Fibroblast of skin of right biceps (primary cell): ENCODE data around the gene GRK2.

Experiments
- DNase-seq: peaks from one replicate; pipeline ENCODE4 v3.0.0-alpha.2; 2013

GRK2 gene

DNA sequence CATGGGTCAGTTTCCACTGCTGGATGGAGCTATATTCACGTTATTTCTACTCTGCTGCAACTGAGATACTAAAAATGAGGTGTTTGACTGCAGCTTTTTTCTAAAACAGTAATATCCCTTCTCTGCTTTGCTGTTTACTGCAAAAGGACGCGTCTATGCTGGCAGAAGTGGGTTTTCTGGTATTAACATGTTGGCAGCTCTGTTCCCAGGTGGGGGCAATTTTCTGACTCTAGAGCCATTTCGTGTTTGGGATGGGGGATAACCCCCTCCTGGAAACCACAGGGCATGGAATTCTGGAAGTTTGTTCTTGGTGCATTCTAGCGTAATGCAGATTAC is 4.9 kb downstream of the GRK2 start:
- DNase-seq, result no peak

DNA sequence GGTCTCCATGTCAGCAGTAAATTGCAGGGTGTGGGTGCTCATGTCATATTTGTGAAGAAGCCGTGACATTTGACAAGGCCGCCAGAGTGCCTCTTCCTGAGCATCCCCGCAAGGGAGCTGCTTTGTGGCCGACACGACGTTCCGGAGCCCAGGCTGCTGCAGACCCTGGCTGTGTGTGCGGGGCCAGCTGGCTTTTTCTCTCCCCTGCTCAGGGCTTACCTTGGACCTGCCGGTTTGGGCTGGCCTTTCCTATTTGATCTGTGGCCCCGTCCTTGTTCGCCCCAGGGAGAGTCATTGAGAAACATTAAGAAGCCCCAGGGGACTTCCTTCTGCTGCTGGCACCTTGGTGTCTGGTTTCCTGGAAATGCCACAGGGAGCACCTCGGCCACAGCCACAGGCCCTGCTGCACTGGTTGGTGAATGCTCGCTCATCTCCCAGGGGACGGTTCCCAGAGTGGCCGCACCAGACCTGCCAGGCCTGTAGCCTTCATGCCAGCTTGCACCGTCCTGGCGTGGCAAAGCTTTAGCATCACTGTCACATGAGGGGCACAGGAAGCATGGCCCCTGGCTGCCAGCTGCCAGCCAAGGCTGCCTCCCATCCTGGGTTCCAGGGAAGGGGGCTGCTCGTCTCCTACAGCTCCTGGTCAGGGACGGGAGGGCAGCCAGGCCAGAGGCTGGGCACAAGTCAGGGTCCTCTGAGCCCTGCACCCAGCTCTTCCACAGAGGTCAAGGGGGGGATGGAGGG is 5.4 kb downstream of the GRK2 start:
- no peak for DNase-seq

DNA sequence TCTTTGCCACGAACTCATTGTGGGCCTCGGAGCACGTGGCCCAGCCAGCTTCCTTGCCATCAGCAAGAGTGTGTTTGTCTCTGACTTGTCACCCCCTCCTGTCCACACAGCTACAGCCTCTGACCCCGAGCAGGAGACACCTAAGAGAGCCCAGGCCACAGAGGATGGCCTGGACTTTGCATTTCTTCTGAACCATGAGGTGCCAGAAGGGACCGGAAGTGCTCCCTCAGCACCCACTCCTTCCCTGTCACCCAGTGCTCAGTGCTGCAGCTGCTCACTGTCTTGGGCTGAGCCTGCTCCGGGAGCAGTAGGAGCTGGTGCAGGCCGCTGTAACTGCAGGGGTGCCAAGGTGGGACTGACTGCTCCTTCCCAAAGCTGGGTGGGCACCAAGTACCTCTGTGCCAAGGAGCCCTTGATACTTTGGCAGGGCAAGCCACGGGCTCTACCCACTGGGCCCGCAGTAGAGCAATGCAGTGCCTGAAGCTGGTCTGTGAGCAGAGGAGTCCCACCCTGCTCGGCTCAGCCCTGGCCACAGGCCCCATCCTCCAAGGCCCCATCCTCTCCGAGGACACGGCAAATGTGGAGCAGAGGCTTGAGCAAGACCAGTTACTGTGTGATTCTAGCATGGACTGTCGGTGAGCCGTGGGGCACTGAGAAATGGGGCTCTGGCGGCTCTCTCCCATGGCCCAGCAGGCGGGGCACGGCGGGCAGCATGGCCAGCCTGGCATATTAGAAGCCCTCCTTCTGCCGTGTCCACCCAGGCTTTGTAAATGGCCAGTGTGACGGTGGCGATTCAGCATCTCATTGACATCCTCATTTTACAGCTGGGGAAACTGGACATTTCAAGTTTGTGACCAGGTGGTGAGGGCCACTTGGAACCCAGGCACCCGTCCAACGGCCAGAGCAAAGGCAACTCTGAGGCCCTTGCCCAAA is 6.3 kb downstream of the GRK2 start:
- DNase-seq, result no peak

DNA sequence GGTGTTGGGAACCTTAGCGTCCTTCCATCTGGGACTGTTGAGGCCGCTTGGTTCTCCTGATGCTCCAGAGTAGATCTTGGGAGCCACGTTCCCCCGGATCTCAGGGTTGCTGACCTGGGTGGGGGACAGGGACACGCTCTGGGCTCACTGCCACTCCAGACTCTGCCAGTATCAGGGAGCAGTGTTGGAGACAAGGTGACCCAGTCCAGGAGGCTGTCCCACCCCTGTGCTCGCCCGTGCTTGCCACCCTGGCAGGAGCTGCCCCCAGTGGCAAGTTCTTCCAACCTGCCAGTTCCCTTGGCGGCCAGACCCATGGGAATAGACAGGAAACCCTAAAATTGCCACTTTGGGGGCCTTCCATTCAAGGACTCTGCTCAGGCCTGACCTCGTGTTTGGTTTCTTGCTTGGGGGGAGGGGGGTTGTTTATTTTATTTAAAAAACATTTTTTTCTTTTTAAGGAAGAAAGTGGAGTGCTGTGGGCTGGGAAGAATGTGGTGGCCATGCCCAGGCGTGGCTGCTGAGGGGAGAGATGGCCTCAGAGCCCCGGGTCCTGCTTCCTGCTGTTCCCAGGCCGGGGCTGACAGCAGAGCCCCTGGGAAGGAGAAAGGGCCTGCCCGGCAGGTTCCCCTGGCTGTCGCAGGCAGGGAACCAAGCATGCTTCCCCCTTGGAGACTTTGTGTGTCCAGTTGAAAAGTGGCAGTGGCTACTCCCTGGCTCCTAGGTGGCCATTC is 7.2 kb downstream of the GRK2 start:
- DNase-seq, result no peak

DNA sequence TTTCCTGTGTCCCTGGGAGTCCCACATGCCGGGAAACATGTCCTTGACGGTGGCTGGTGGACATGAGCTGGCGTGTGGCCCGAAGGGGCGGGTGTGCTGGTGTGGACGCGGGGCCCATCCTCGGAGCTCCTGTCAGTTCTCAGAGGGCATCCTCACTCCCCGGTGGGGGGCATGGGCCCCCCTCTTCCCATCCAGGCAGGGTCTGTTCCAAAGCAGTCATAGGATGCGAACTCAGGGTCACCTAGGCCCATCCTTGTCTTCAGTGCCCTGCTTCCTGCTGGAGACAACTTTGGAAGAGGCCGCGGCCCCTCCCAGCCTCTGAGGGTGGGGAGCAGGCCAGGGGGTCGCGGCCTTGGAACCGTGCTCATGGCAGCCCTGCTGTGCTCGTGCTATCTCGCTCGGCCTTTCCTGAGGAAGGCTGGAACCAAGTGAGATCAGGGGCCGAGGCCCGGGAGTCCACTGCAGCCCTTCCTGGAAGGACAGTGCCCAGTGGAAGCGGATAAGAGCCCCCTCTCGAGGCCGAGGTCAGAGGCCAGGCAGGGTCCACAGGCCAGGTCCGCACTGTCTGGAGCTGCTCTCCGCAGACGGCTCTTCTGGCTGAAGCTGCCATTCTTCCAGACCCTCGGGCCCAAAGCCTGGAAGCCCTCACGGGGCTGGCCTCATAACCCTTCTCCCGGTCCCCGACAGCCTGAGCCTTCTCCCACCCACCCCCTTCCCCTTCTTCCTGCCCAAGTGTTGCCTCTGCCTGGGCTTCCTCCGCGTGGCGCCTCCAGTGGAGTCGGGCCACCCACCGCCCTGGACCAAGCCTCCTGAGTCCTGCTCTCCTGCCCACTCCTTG is 8.7 kb downstream of the GRK2 start:
- no peak for DNase-seq

DNA sequence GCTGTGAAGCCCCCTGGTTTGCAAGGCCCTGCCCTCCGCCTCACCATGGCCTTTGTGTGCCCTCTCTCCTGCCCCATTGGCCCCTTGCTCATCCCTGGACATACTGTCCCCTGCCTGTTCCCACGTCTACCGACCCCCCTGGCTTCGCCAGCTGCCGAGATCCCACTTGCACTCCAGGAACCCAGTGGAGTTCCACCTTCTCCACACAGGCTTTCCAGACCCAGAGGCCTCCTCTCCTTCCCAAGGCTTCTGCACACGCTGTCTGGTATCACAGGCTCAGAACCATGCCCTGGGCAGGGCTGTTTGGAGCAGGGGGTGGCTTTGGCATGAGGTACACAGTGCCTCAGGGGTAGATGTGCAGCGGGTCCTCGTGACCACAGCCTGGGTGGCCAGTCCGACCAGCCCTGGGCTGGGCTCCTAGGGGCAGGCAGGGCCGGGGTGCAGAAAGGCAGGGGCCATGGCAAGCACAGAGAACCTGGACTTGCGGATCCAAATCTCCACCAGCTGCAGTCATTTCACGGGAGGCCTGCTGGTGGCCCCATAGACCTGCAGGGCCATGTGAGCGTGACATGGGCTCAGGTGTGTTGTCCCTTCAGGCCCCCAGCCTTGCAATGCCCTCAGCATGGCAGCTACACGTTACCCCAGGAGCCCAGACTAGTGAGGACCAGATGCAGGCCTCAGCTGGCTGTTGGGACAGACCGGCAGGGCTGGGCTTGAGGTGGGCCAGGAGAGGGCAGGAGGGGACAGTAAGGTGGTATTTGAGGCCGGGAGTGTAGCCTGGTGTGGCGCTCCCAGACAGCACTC is 9.5 kb downstream of the GRK2 start:
- no peak for DNase-seq

DNA sequence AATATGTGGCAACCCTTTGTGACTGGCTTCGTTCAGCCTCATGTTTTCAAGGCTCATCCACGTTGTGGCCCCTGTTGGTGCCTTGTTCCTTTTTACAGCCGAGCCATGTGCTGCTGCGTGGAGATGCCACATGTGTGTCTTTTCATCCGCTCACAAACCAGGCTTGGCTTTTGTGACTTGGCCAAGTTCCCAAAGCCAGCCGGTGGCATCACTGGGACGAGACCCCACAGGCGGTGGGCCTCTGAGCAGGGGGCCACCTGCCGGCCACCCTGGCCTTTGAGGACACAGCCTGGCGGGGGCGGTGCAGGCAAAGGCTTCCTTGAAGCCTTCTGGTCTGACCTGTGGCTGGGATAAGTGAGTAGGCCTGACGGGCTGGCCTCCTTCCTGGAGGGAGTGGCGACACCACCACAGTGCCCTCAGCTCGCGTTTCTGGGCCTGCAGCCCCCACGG is 10.5 kb downstream of the GRK2 start:
- DNase-seq, result peak; percentile 36

DNA sequence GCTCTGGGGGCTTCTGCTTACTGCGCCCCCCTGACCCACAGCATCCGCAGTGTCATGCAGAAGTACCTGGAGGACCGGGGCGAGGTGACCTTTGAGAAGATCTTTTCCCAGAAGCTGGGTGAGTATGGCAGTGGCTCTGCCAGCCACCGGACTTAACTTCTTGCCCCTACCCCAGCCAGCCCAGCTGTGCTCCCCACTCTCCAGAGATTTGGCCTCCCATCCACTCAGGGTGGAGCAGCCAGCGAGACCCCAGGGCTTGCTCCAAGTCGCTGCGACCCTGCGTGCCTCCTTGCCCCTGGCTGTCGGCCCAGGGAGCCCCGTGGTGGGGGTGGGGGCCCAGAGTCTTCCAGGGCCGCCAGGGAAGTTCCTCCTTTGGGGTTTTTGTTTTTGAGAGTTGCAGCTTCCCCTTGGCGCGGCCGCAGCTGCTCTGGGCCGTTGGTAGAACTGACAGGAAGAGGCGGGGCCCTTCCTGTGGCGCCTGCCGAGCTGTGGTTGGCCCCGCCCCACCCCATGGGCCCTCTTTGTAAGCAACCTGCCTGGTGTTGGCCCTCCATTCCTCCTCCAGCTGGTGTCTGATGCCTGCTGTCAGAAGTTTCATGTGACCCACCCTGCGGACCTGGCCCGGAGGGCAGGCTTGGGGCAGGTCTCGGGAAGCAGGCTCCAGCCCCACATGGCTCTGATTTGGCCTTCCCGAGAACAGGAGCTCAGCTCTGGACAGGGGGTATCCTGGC is 11.1 kb downstream of the GRK2 start:
- peak; percentile 77 for DNase-seq

DNA sequence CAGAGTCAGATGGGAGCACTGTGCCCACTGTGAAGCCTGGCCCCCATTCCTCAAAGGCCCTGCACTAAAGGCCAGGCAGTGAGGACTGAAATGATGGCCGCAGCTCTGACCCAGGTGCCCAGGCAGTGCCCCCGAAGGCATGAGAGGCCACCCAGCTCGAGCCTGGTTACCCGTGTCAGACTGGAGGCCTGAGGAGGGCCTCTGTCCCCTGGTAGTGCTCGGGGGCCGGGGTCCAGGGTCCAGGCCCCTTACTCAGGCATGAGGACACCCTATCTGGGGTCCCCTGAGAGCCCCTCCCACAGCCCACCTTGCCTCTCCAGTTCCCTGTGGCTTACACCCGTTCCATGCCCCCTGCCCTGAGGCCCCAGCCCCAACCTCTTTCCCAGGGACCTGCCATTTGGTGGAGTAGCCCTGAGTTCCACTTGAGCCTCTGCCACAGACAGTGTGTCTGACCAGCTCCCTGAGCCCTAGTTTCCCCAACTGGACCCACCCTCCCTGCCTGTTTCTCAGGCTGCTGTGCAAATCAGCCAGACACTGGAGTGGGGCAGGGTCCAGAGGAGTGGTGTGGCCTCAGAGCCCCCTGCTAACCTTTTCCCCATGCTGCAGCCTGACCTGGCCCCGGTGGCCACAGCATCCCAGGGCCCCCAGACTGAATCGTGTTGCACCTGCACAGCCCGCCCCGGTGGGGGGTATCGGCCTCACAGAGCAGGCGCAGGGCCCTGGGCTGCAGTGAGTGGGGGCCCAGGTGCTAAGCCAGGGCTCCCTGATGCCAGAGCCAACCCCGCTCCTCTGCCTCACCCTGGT is 12.1 kb downstream of the GRK2 start:
- DNase-seq, result no peak

DNA sequence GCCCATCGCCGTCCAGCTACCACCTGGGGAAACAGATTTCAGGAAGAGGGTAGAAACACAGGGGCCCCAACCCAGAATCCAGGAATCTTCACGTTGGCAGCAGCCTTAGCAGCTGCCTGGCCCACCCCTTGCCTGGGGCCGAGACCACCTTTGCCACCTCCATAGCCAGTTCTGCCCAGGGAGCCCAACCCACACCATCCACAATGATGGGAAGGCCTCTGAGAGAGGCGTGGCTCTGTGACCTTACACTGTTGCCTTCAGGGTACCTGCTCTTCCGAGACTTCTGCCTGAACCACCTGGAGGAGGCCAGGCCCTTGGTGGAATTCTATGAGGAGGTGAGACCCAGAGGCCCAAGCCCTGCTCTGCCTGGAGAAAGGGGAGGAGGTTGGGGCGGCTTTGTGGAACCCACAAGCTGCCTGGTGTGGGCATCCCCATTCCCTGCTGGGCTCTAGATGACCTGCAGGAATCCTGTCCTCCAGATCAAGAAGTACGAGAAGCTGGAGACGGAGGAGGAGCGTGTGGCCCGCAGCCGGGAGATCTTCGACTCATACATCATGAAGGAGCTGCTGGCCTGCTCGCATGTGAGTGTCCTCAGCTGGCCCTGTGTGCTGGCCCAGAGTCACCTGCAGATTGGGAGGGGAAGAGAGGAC is 12.8 kb downstream of the GRK2 start:
- no peak for DNase-seq

DNA sequence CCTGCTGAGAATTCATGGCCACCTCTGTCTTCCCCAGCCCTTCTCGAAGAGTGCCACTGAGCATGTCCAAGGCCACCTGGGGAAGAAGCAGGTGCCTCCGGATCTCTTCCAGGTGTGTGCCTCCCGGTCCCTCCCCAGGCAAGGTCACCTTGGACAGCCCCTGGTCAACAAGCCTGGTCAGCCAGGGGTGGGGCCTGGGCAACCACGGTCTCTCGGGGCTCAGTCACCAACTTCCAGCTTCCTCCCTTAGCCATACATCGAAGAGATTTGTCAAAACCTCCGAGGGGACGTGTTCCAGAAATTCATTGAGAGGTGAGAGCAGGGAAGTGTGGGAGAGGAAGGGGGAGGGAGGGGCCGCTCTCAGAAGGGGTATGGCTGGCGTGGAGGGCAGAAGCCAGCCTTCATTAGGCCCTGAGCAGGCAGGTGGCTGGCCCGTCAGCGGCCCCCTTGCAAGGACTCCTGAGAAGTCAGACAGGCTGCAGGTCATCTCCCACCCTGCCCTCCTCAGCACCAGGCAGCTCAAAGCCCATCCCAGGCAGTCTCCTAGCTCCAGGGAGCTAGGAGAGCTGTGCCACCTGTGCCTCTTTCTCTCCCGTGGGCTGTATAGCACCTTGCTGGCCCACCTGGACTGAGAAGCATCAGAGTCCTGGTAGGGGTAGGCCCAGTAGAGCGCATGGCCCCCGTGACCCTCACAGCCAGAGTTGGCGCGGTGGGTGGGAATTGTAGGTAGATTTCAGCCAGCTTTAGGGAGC is 13.5 kb downstream of the GRK2 start:
- DNase-seq, result no peak

DNA sequence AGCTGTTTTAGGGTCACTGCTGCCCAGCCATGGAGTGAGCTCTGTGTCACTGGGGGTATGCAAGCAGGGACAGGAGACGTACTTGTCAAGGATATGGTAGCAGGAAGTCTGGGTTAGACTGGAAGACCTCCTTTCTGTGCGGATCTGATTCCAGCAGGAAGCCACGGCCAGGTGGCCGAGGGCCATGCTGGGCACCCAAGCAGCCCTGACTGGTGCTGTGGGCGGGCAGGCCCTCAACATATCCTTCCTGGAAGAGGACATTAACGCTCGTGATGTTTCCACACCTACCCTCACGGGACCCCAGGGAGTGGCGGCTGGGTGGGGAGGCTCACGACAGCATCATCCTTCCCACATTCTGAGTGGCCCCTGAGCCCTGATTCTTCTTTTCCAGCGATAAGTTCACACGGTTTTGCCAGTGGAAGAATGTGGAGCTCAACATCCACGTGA is 14.1 kb downstream of the GRK2 start:
- no peak for DNase-seq

DNA sequence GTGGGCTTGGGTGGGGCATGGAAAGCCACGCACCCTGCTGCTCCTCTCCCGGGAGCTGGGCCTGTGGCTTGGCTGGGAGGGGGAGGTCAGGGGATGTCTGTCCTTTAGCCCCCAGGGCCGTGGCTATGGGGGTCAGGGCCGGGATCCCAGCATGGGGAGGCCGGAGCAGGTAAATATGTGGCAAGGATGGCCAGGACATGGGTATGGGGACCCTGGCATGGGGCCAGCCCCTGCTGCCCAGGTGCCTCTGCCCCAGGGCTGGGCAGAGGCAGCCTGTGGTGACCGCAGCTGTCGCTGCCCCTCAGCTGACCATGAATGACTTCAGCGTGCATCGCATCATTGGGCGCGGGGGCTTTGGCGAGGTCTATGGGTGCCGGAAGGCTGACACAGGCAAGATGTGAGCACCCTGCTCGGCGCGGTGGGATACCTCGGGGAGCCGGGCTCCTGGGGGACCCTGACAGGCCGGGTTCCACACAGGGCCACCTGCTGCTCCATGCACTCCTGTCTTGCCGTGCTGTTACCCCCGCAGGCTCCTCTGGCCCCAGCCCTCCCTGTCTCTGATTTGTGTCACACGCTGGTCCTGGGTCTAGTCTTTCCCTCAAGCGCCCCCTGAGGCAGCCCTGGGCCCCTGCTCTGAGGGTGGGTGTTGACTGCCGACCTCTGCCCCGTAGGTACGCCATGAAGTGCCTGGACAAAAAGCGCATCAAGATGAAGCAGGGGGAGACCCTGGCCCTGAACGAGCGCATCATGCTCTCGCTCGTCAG is 14.7 kb downstream of the GRK2 start:
- DNase-seq, result no peak

DNA sequence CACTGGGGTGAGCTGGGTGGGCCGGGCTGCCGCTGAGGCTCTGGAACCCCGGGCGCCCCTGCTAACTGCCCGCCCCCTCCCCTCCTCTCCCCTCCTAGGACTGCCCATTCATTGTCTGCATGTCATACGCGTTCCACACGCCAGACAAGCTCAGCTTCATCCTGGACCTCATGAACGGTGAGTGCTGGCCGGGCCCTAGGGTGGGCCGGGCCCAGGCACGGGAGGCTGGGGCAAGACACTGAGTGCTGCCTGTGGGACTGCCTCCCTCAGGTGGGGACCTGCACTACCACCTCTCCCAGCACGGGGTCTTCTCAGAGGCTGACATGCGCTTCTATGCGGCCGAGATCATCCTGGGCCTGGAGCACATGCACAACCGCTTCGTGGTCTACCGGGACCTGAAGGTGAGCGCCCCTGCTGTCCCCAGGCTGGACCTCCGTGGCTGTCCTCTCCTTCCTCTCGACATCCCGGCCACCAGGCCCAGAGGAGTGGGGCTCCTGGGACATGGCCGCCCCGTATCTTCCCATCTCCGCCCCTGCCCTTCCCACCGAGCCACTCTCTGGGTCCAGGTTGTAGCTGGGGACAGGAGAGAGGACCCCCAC is 15.4 kb downstream of the GRK2 start:
- no peak for DNase-seq

DNA sequence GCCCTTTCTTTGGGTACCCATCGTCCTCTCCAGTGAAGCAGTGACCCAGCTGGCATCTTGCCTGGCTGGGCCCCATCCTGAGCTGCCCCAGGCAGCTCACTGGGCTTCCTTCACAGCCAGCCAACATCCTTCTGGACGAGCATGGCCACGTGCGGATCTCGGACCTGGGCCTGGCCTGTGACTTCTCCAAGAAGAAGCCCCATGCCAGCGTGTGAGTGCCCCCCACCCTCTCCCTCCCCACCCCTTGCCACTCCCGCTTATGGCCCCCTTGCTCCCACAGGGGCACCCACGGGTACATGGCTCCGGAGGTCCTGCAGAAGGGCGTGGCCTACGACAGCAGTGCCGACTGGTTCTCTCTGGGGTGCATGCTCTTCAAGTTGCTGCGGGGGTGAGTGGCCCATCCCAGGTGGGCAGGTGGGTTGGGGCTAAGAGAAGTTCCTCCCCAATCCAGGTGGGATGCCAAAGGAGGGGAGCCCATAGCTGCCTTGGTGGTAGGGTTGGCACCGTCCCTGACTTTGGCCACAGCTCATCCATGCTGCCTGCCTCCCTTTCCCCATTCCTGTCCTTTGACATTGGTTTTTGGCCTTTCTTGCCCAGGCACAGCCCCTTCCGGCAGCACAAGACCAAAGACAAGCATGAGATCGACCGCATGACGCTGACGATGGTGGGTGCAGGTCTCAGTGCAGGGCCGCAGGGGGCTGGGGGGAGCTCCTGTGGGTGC is 16.0 kb downstream of the GRK2 start:
- DNase-seq, result no peak

DNA sequence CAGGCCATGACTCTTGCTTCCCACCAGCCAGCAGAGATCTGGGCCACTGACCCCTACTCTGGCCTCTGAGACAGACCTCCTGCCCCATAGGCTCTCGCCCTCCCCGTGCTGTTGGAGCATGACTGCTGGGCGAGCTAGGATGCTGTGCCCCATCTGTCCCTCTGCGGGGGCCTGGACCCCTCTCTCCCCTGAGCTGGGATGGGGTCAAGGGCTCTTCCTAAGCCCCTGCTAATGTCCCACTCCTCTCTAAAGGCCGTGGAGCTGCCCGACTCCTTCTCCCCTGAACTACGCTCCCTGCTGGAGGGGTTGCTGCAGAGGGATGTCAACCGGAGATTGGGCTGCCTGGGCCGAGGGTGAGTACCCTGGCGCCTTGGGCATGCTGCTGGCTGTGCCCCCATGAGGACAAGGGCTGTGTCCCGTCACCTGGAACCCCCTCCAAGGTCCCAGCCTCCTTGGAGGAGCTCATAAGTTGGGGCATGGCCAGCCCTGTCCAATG is 16.7 kb downstream of the GRK2 start:
- no peak for DNase-seq
